ENCODE measurements around the gene TMTC1.

The TMTC1 gene

DNA sequence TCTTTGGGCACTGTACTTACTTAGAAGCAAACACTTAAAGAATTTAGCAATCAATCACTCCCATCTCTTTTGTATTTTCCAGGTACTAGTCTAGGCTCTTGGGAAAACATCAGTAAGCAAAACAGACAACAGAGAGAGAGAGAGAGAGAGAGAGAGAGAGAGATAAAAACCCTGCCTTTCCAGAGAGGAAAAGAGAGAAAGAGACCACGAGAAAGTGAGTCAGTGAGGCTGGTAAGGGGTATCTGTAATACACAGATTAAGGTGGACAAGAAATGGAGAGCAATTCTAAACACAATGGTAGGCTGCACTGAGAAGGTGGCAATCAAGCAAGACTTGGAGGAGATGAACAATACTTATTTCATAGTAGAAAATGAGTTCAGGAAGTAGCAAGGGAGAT, 166.3 kb downstream of the TMTC1 start:
- no peaks in the 10 kb centered on the region for H3K36me3 Mint-ChIP-seq
- no peaks in the 10 kb centered on the region for H3K9me3 Mint-ChIP-seq
- no peak for ATAC-seq
- H3K4me3 Mint-ChIP-seq: no peak overlapping the region
- H3K4me1 Mint-ChIP-seq: no peaks in the 10 kb centered on the region
- H3K27ac Mint-ChIP-seq: no peak overlapping the region
- H3K27me3 Mint-ChIP-seq: peaks cover 8% of the 10 kb centered on the region

DNA sequence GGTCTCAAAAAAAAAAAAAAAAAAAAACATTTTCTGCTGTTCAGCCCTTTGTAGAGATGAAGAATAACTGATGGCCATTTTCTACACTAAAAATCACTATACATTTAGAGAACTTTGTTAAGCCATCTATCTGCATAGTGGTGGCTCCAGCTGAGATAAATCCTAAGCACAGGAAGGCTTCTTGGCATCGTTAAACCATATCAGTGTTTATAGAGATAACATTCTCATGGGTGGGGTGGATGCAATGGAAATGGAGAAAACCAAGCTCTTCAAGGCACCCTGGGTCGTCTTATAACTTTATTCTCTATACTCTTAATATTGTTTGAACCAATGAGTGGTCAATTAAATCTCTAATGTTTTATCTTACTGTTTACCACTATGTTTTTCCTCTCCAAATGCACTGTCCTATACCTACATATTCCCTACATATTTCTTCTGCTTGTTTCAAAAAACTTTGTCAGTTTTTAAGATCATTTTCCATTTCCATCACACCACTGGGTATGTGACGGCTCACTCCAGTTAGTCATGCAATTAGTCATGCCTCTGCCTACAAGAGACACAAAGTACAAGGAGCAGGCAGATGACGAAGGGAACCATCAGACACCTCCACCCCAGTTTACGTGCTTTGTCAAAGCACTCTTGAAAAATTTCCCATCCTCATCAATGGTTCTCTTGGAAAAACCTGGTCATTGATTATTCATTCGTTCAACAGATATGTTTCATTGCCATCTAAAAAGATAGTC, 166.9 kb downstream of the TMTC1 start:
- Mint-ChIP-seq H3K27ac (no peak overlapping the region), H3K36me3 (no peaks in the 10 kb centered on the region), H3K4me1 (no peaks in the 10 kb centered on the region), H3K4me3 (no peak overlapping the region), H3K9me3 (no peaks in the 10 kb centered on the region), H3K27me3 (peaks cover 8% of the 10 kb centered on the region)
- no peak for ATAC-seq

DNA sequence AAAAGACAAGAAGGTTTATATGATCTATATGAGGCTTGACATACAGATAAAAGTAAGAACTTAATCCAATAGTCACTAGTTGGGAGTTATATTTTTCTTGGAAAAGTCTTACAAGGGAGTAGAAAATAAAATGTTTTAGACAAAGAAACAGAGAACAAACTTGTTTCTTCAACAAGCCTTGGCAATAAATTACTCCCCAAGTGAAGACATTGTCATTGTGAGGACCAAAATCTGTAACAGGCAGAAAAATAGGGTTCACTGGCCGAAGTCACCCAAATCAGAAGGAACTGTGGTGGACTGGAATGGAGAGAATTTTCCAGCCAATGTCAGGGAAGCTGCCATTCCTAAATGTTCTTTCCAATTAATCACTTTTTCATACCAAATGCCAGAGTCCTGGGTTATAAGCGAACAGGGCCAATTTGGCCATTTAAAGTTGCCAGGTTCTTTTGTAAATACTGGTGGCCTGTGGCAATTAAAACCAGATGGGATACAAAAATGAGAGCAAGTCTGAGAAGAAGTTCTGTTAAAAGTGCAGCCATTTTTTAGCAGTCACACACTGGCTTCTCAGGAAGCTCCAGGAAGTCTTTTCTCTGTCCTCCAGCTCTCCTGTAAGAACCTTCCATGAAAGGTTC, 168.9 kb downstream of the TMTC1 start:
- Mint-ChIP-seq H3K36me3 (no peaks in the 10 kb centered on the region), H3K27ac (no peak overlapping the region), H3K9me3 (no peaks in the 10 kb centered on the region), H3K4me3 (no peak overlapping the region), H3K27me3 (peaks cover 8% of the 10 kb centered on the region), H3K4me1 (no peaks in the 10 kb centered on the region)
- ATAC-seq: no peak

DNA sequence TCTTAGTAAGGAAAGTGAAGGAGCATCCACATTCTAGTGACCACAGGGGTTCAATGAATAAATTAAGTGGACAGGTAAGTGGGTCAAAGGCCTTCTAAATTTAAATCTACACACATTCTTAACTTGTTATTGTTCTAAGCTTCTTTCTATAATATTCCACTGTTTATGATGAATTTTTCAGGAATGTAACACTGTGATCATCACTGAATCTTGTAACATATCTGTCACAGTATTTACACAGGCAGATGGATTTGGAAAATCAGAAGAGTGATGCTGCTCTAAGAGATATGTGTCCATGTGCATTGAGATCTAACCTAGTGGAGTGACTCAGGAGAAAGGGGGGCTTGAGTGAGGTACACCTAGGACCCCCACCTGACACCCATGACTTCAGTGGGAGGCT, 170.8 kb downstream of the TMTC1 start:
- no peaks in the 10 kb centered on the region for H3K4me1 Mint-ChIP-seq
- no peak overlapping the region for H3K27ac Mint-ChIP-seq

DNA sequence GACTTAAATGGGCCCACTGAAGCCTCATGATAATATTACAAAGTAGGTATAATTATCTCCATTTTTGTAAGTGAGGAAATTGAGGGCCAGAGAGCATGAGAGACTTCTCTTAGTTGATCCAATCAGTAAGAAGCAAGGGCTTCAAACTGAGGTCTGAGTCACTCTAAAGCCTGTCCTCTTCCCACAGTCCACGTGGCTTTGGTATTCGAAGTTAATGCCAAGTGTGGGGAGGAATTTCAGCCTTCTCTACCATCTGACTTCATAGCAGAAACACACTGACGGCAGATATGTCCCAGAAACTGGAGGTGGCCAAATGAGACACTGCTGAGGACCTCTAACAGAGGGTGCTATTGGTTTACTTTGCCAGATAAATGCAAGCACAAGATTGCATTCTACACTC, 171.8 kb downstream of the TMTC1 start:
- H3K27ac Mint-ChIP-seq: no peak overlapping the region
- H3K27me3 Mint-ChIP-seq: peaks cover 8% of the 10 kb centered on the region
- no peaks in the 10 kb centered on the region for H3K36me3 Mint-ChIP-seq
- H3K4me1 Mint-ChIP-seq: no peaks in the 10 kb centered on the region
- H3K4me3 Mint-ChIP-seq: no peak overlapping the region
- no peaks in the 10 kb centered on the region for H3K9me3 Mint-ChIP-seq
- ATAC-seq: no peak

More for the DNA sequence above, 170.8 kb downstream of the TMTC1 start:
- Mint-ChIP-seq H3K4me3 (no peak overlapping the region), H3K36me3 (no peaks in the 10 kb centered on the region), H3K27me3 (peaks cover 8% of the 10 kb centered on the region), H3K9me3 (no peaks in the 10 kb centered on the region)
- no peak for ATAC-seq

DNA sequence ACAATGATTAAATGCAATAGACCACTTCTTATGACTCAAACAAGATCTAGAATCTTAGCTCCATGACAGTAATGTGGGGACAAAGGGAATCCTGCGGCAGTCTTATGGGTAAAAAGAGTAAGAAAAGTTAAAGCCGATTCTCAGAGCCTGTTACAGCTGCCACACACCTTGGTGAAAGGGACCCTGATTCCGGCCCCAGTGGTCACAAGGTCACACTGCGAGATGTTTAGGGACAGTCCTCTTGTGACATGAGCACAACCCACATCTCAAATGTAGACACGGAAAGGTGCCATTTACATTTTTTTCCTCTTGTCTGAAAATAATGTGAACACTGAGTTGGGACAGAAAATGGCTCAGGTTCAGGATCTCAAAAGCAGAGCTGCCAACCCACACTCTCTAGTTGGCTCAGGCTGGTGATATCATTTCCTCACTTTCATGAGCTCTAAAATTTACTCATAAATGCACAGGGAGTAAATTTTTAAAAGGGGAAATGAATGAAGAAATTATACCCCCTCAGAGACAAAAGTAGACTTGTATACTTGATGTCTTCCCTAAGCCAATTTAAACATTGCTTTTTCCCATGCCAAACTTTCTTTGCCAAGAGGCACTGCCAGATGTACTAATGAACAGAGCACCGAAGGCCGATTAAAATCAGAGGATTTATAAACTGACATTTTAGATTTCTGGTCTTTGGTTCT, 173.1 kb downstream of the TMTC1 start:
- Mint-ChIP-seq H3K27me3 (peaks cover 8% of the 10 kb centered on the region), H3K4me1 (no peaks in the 10 kb centered on the region), H3K27ac (no peak overlapping the region), H3K4me3 (no peak overlapping the region), H3K9me3 (no peaks in the 10 kb centered on the region), H3K36me3 (no peaks in the 10 kb centered on the region)
- ATAC-seq: no peak

DNA sequence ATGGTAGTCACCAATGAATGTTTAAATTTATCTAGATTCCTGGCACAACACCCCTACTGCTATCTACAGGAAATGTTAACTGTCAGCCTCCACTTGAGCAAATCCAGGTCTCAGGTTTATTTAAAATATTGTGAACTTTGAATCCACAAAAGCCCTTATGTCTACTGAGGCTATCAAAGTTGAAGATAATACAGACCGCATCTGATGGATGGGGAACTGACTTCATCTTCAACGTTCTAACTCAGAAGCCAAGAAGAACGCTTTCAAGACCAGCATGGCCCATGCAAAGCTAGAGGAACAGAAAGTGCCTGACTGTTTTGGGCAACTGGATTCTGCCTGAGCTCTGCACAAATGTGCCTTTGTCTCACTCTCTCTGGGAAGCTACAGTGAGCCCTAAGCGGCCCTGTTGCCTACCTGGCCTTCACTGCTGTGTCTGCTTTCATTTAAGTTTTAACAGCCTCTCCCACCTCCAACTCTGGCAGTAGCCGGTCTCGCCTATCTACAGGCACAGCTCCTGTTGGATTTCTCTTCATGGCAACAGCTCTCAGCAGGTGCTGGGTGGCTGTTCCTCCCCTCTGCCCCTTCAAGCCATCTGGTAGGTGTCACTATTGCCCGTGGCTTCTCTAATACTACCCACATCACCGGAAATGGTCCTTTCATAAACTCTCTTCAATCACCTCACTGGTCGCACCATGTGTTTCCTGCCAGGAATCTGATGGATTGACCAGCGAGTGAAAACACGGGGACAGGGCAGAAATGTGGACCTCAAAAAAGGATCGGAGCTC, 174.1 kb downstream of the TMTC1 start:
- no peak for ATAC-seq
- Mint-ChIP-seq H3K4me3 (no peak overlapping the region), H3K36me3 (no peaks in the 10 kb centered on the region), H3K9me3 (no peaks in the 10 kb centered on the region), H3K27me3 (peaks cover 8% of the 10 kb centered on the region), H3K4me1 (no peaks in the 10 kb centered on the region), H3K27ac (no peak overlapping the region)

DNA sequence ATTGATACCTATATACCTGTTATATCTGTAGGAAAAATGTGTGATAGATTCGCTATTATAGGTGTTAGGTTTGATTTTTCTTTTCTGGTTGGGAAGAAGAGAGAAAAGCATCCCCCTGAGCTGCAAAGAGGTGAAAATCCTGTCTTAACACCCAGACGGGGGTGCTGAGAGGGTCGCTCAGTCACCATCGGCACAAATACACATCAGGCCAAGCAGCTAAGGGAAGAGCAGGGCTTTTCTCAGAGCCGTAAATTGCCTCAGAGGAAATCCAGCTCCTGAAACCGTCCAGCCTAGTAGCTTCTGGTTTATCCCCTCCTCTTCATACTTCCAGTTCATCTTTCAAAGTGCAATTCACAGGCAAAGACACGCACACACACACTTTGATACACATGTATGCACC, 175.2 kb downstream of the TMTC1 start:
- peaks cover 8% of the 10 kb centered on the region for H3K27me3 Mint-ChIP-seq
- no peaks in the 10 kb centered on the region for H3K4me1 Mint-ChIP-seq
- no peaks in the 10 kb centered on the region for H3K9me3 Mint-ChIP-seq
- no peak overlapping the region for H3K4me3 Mint-ChIP-seq
- no peak for ATAC-seq
- H3K36me3 Mint-ChIP-seq: no peaks in the 10 kb centered on the region
- H3K27ac Mint-ChIP-seq: no peak overlapping the region

DNA sequence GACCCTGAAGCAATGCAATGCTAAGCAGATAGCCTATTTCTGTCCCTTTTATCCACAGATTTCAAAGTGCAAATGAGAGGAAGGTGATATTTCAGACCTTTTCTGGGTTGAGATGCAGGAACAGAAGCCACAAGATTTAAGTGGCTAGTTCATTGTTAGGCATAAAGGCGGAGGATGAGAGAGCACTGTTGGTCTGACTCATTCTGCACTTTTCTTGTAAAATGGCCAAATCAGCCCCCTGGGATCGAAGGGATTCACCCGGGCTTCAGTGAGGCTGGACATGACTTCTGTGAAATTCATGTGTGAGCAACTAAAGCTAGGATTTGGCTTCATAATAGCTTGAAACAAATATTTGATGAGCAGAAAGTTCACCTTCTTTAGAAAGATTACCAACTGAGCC, 184.4 kb downstream of the TMTC1 start:
- peaks cover 3% of the 10 kb centered on the region for H3K9me3 Mint-ChIP-seq
- no peak overlapping the region for H3K4me3 Mint-ChIP-seq
- no peaks in the 10 kb centered on the region for H3K27me3 Mint-ChIP-seq
- H3K27ac Mint-ChIP-seq: no peak overlapping the region
- H3K4me1 Mint-ChIP-seq: no peaks in the 10 kb centered on the region
- no peaks in the 10 kb centered on the region for H3K36me3 Mint-ChIP-seq
- no peak for ATAC-seq

DNA sequence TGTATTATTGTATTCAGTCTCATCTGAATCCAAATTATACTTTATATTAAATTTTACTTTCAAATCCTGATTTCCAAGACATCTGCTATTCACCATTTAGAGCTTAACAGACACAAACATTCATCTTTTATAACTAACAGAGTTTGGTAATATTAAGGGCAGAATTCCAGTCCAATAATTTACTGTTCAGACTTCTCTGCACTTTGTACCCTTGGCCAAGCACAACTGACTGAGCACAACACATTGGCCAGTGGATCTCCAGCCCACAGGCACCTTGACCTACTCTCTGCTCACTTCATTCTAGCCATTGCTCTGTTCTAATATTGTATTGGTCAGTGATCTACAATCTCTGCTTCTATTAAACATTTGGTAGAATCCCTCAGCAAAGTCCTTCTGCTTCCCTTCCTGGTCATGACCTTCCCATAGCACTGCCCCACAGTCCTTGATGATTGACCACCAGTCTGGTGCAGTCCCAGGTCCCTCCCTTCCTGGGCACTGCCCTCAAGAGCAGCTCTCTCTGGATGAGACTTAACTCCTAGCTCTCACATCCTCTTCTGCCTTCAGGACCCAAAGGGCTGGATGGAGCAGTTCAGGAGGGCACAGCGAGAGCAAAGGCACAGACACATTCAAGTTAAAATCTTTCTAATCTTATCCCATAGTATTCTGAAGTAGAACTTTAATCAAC, 188.5 kb downstream of the TMTC1 start:
- peak; percentile 24 for ATAC-seq
- no peak overlapping the region for H3K4me3 Mint-ChIP-seq
- no peaks in the 10 kb centered on the region for H3K36me3 Mint-ChIP-seq
- H3K27me3 Mint-ChIP-seq: no peaks in the 10 kb centered on the region
- no peak overlapping the region for H3K27ac Mint-ChIP-seq
- no peaks in the 10 kb centered on the region for H3K4me1 Mint-ChIP-seq
- H3K9me3 Mint-ChIP-seq: peaks cover 3% of the 10 kb centered on the region

DNA sequence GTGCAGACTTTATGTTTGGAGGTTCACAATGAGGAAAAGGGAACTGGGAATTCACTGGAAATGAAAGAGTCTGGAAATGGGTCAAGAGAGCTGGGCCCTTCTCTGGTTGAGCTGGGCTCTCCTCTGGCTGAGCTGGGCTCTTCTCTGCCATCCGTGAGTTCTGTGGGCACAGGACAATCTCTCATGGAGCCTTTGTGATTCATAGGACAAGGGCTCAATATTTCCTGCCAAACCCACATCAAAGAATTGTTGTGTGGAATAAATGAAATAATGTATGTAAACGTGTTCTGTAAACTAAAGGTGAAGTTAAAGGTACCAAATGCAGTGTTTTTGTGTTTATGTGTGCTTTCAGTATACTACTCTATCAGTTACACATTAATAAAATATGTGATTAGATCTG, 190.7 kb downstream of the TMTC1 start:
- no peak overlapping the region for H3K27ac Mint-ChIP-seq
- ATAC-seq: no peak
- no peaks in the 10 kb centered on the region for H3K36me3 Mint-ChIP-seq
- peaks cover 3% of the 10 kb centered on the region for H3K9me3 Mint-ChIP-seq
- no peaks in the 10 kb centered on the region for H3K4me1 Mint-ChIP-seq
- H3K4me3 Mint-ChIP-seq: no peak overlapping the region
- H3K27me3 Mint-ChIP-seq: no peaks in the 10 kb centered on the region

DNA sequence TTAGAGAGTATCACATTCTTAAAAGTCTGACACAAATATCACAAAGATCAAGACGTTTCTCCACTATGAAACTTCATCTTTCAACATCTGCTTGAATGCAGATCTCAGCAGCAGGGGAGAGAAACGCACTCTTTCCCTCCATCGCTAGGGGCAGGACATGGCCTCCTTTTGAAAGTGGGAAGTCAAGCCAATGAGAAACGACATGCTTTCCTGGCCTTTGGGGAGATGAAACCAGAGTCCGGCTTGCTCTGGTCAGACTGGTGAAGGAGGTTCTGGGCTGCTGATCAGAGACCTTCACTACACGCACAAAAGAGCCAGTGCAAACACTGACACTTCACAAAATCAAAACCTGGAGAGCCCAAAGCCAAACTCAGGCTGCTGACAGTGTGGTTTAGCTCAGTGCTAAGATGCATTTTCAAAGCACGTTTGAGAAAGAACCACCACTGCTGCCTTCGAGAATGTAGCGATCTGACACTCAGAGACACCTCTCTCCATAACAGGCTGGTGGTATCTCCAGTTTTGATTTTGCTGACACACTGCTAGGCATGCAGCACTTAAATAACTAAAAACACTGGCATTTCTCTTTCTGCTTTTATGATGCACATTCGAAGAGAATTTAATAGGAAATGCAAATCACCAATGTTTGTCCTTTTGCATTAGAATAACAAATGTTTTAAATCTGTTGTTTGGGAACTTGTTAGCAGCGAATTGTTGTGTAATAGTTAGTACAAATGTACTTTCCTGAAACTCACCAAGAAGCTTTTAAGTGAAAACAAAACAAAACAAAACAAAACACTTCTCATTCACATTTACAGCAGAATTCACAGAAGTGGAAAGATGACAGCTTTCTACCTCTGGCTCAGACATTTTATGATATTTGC, 192.4 kb downstream of the TMTC1 start:
- no peaks in the 10 kb centered on the region for H3K36me3 Mint-ChIP-seq
- no peaks in the 10 kb centered on the region for H3K27me3 Mint-ChIP-seq
- H3K4me1 Mint-ChIP-seq: no peaks in the 10 kb centered on the region
- ATAC-seq: no peak
- no peak overlapping the region for H3K27ac Mint-ChIP-seq
- peaks cover 3% of the 10 kb centered on the region for H3K9me3 Mint-ChIP-seq
- no peak overlapping the region for H3K4me3 Mint-ChIP-seq

DNA sequence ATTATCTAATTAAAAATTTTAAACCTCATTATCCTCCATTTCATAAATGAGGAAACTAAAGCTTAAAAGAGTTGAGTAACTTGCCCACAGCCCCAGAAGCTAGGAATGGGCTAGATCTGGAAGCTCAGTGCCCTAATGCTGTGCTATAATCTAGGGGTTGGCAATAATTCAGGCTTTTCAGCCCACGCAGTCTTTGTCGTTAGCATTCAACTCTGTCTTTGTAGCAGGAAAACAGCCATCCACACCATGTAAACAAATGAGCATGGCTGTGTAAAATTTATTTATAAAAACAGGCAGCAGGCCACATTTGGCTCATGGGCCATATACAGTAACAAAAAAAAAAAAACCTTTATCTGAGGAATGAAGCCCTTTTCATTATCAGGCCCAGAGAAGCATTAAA, 193.9 kb downstream of the TMTC1 start:
- ATAC-seq: no peak
- H3K27ac Mint-ChIP-seq: no peak overlapping the region
- H3K4me3 Mint-ChIP-seq: no peak overlapping the region
- H3K36me3 Mint-ChIP-seq: no peaks in the 10 kb centered on the region
- no peaks in the 10 kb centered on the region for H3K9me3 Mint-ChIP-seq
- H3K27me3 Mint-ChIP-seq: no peaks in the 10 kb centered on the region
- no peaks in the 10 kb centered on the region for H3K4me1 Mint-ChIP-seq

DNA sequence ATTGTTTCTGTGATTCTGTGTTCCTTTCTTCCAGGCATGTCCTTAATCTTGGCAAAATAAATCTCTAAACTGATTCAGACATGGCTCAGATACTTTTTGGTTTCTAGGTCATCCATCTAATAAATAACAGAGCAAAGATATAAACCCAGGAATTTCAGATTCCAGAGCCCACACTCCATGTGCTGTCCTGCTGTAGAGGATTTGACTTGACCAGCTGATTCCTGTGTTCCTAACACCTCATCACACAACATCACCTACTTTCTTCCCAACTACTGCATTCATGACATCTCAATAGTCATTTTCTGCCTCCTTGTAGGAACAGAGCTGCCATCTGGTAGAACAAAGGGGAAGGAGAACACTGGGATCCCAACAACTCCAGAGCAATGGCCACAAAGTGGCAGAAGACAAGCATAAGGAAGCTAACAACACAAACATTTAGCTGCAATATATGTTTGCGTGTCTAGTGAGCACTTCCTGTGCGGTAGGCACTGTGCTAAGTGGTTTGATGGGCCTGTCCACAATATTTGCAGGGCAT, 194.4 kb downstream of the TMTC1 start:
- Mint-ChIP-seq H3K4me1 (no peaks in the 10 kb centered on the region), H3K27ac (no peak overlapping the region), H3K27me3 (no peaks in the 10 kb centered on the region), H3K9me3 (no peaks in the 10 kb centered on the region), H3K36me3 (no peaks in the 10 kb centered on the region), H3K4me3 (no peak overlapping the region)
- ATAC-seq: no peak

Measured in stimulated activated memory B cell treated with anti-CD40 and anti-IgM and Interleukin-4, amounts not matched to agents 10 μg/mL and 1 μg/mL and 100 μg/mL, for 72 hours (primary cell).